Midbrain (tissue), 1 donor: ENCODE results near the gene CHRM4.

ENCODE experiments used
- DNase-seq: peaks from one replicate; lab custom pipeline; 2025; lab: John Stamatoyannopoulos, UW

CHRM4 gene

DNA sequence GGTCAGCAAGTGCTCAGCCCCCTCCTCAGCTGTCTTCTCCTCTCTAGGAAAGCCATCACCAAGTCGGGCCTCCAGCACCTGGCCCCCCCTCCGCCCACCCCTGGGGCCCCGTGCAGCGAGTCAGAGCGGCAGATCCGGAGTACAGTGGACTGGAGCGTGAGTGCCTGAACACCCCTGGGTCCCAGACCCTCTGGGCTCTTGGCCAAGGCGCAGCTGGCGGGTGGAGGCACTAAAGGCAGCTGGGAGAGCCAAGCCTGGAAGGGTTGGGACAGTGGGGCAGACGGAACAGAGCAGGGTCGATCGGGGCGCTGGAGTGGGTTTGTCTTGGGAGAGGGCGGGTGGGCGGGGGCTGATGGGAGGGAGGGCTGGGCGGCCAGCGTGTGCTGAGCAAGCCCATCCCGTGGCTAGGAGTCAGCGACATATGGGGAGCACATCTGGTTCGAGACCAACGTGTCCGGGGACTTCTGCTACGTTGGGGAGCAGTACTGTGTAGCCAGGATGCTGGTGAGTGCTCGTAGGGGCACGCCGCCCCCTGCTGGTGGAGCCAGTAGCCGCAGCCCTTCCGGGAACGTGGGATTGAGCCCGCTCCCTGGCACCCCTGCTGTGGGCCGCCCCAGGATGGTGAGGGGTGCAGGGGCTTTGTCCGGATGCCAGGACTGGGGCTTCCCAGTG is 24.2 kb downstream of the CHRM4 start:
- DNase-seq, result peak; percentile 53

DNA sequence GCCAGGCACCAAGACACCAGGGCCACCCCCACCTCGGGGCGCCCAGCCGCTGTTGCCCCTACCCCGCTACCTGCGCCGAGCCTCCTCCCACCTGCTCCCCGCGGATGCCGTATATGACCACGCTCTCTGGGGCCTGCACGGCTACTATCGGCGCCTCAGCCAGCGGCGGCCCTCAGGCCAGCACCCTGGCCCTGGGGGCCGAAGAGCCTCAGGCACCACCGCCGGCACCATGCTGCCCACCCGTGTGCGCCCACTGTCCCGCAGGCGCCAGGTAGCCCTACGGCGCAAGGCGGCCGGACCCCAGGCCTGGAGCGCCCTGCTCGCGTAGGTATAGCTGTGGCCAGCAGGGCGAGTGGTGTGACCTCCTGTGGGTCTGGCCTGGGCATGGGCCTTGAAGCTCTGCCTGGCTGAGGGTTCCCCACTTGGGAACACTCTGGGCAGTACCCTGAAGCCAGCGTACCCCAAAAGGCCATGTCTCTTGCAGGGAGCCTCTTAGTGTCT is 24.9 kb downstream of the CHRM4 start:
- DNase-seq, result no peak

DNA sequence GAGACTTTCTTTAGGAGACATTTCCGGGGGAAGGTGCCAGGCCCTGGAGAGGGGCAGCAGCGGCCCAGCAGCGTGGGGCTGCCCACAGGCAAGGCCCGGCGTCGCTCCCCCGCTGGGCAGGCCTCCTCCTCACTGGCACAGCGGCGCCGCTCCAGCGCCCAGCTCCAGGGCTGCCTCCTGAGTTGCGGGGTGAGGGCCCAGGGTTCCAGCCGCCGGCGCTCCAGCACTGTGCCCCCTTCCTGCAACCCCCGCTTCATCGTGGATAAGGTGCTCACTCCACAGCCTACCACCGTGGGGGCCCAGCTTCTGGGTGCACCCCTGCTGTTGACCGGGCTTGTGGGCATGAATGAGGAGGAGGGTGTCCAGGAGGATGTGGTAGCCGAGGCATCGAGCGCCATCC is 25.3 kb downstream of the CHRM4 start:
- no peak for DNase-seq

DNA sequence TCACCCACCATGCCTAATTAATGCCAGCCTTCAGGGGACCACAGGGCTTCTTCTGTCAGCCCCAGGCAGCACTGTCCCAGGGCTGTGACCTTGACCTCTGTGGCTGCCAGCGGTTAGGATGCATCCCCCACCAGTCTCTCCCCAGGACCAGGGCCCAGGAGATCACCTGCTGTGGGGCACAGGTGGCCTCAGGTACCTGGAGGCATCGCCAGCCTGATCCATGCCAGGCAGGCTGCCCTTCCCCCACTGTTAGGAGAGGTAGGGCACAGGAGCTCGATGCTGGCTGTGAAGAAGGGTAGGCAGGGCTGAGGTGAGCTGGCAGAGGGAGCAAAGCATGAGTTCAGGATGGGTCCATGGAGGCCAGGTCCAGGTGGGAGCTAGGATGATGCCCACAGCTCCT is 26.8 kb downstream of the CHRM4 start:
- DNase-seq, result no peak

DNA sequence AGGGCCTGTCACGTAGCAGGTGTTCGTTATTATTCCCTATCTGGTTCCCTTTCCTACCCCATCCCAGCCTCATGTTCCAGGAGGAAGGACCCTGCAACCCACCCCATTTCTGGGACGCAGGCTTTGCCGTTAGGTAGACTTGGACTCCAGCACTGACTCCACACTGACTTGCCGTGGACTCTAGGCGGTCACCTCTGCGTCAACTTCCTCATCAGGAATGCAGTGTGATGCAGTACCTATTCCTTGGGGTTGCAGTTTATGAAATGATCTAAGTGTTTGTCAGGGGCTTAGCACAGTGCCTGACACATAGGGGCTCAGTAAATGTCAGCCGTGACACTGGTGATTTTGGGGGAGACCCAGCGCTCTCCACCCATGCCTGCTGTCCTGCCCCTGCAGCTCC is 27.5 kb downstream of the CHRM4 start:
- DNase-seq, result no peak

DNA sequence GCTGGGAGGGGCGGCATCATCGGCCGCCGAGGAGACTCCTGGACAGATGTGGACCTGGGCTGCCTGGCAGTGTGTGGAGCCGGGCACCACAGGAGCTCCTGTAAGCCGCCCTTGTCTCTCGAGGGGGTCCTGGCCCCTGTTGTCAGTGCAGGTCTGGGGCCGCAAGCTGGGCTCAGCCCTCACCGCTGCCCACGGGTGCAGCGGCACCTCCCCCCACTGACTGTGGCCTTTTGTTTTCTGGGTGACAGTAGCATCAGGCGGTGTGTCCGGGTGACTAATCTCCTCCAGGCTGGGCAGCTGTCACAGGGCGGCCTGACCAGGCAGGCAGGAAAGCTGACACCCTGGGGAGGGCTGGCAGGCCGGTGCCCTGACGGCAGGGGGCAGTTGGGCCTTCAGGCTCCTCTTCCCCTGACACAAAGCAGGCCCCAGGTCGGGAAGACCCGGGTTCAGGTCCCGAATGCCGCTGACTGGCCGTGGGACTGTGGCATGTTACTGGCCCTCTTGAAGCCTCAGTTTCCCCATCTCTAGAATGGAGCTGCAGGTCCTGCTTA is 28.0 kb downstream of the CHRM4 start:
- peak; percentile 78 for DNase-seq

DNA sequence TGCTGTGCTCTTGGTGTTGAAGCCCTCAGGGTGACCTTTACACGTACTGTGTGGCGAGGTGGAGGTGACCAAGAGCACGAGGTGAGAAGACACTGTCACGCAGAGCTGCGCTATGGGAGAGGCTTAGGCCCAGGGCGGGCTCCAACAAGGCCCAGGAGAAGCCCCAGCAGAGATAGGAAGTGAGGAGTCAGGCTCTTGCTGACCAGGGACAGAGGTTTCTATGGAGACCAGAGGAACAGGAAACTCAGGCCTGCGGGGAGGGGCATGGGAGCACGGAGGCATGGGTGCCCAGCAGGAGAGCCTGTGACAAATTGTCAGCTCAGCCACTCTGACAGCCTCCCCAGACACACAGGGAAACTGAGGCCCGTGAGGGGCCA is 28.6 kb downstream of the CHRM4 start:
- peak; percentile 52 for DNase-seq

DNA sequence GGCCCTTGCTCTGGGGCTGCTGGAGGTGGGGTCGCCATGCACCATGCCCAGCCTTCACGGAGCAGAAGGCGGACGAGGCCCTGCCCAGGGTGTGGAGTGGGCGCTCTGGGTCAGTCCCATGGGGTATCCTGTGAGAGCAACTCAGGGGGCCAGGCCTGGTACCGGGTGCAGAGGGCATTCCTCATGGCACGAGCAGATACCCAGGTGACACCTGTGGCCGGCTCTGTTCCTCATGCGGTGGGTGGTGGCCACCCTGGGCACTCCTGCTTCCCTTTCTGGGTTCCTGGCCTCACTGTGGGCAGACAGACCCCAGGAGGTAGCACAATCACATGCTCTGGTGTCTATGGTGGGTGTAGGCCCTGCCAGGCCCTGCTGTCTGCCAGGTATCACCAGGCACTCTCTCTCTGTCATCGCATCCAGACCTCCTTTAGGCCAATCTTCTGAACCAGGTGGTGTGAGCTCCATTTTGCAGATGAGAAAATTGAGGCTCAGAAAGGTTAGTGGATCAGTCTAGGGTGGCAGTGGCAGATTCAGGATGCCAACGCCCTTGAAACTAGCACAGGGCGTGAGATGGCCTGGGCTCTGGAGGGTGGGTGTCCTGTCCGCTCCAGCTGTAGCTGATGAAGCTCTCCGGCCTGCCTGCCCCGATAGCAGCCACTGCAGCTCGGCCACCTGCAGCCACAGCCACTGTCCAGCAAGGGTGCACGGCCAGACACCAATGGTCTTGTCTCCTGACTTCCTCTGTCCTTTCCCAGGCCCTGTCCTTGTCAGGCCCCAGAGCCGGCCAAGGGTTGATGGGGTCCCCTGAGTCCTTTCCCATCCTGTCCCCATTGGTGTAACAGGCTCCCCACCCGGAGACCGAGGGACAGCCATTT is 29.2 kb downstream of the CHRM4 start:
- DNase-seq, result no peak

DNA sequence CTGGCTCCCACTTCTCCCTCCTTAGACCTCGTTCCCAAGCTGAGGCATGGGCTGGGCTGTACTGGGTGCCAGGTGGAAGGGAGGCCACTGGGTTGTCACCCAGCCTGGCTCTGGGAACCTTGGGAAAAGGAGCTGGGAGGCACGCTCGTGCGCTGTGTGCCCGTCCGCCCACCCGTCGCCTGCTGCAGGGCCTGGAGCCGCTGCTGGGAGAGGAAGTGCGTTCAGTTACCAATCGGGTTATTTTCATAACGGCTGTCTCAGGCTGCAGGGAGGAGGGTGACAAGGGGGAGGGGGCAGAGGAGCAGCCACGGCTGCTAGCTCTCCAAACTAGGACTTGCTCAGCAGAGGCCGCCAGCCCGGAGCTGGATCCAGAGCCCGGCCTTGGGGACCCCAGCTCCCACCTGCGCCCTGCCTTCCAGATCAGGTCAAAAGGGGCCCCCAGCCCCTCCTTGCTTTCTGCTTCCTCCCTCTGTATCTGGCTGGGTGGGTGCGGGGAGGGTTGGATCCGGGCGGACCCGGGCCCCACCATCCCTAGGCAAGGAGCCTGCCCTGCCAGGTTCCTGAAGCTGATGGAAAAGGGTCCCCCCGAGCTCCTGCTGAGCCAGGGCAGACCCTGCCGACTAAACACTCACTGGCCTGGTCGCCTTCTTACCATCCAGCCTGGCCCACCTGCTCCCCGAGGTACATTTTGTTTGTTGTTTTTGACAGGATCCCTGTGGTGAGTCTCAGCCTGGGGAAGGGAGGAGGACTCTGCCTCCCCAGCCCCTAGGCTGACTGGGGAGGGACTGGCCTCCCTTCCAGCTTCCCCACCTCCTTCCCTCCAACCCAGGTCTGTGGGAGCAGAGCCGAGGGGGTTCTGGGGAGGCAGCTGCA is 30.1 kb downstream of the CHRM4 start:
- DNase-seq, result peak; percentile 15

DNA sequence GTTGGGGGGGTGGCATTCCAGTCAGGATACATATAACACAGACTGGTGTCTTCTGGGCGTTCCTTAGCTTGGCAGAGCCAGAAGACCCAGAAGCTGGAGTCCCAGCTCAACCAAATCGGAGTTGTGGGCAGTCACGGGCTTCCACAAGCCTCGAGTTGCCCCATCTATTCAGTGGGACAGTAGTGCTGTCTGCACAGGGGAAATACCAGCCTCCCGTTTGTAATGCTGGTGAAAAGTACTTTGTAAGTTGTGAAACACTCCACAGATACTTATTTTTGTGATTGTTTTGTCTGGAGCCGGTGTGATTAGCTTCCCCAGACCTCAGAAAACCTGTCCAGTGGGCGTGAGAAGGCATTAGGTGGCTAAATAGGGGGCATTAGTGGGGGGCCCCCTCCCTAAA is 30.7 kb downstream of the CHRM4 start:
- no peak for DNase-seq

DNA sequence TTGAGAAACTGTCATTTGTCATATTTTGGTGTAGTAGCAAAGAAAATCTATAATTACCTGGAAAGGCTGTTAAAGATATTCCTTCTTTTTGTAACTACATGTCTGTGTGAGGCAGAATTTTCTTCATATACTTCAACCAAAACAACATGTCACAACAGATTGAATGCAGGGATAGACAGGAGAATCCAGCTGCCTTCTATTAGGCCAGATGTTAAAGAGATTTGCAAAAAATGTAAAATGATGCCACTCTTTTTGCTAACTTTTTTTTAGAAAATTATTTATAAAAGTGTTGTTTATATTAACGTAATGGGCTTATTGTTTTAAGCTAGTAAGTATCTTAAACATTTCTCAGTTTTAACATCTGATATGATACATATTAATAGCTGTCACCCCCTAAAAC is 31.6 kb downstream of the CHRM4 start:
- no peak for DNase-seq

DNA sequence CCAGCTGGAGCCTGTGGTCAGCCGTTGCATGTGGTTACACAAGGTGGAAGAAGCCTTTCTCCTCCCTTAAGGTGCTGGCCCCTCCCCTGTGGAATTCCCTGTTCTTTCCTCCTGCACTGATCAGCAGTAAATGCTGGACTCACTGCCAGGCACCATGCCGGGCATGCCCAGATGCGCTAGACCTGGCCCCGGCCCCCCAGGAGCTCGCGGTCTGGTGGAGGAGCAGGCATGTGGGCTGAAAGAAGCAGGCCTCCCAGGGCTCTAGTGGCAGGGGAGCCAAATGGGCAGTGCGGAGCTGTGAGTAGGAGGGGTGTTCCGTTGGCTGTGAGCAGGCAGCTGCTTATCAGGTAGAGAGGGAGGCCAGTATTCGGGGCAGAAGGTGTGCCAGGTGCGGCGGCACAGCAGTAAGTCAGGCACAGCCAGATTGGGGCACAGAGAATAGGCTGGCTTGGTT is 34.1 kb downstream of the CHRM4 start:
- DNase-seq, result no peak

DNA sequence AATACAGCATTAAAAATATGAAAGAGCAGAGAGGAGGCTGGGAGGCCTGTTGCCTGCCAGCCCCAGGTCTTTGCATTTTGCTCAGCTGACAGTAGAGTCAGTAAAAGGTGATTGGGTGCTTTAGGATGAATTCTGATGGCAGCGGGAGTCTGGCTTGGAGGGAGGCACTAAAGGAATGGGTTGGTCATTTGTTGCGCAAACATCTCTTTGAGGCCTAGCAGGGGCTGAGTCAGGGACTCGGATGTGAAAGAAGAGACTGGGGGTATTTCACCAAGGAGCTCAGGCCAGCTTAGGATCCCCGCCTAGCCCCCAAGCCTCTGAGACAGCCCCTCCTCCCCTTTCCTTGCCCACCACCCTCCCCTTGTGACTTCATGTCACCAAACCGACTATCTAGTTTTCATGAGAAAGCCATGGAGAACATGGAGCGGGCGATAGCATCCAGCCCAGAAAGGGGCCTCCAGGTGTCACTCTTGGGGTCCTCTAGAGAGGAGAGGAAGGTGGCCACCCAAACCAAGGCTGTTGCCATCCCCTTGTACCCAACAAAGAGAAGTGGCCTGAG is 34.6 kb downstream of the CHRM4 start:
- no peak for DNase-seq

DNA sequence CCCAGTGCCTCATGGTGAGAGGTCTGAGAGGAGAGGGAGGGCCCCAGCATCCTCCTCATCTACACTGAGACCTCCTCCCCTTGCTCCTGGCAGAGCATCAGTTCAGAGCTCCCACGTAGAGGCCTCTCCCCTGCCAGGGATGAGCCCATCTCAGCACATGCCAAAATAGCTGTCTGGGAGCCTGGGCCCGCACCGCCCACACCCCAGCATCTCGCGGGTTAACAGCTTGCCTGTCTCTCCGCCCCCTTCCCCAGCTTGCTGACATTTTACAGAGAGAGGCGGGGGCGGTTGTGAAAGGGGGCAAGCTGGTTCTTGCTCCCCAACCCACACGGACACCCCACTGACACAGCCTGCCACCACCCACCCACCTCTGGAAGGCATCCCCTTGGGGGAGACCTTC is 37.9 kb downstream of the CHRM4 start:
- no peak for DNase-seq

DNA sequence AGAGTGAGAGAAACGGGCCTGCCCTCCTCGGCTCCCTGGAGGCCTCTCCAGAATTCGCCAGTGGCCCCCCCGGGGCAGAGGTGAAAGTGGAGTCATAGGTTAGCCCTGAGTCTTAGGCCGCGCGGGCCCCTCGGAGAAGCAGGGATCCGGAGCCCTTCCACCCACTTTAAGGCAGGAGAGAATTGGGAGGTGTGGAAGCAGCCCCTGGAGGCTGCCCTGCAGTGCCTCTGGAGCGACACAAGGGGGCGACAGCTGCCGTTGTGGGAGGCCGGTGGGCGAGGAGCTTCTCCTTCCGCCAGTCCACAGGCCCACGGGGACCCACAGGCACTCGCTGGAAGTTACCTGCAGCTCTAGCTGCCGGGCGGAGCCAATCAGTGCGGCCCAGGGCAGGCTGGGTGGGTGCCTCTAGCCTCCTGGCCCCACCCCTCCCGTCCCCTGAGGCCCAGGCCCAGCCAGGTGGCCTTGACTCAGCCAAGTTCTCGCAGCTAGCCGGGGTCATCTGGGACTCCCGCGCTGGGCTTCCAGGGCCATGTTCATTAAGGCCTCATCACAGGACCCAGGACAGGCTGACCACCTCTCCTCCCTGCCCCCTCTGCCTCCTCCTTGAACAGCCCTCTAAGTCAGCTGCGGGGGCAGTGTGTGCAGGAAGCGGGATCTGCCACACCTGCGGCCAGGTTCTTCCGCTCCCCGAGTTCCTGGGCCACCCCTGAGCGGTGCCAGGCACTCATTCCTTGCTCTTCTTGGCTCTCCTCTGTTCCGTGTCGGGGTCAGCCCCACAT is 39.3 kb downstream of the CHRM4 start:
- DNase-seq, result peak; percentile 36

DNA sequence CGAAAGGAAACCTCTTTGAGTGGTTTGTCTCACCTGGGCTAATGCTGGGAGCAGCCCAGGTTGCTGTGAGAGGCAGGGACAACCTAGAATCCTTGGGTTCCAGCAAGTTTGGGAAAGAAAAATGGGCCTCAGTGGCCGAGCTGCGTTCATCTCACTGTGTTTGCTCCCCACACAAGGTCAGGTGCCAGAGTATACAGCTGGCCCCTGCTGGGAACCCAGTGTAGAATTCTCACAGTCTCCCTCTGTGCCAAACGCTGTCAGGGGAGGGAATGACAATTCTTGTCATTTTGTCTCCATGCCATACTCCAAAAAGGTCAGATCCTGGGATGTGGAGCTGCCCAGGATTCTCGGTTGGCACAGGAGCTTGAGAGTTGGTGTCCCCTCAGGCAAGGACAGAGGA is 40.0 kb downstream of the CHRM4 start:
- DNase-seq, result no peak

DNA sequence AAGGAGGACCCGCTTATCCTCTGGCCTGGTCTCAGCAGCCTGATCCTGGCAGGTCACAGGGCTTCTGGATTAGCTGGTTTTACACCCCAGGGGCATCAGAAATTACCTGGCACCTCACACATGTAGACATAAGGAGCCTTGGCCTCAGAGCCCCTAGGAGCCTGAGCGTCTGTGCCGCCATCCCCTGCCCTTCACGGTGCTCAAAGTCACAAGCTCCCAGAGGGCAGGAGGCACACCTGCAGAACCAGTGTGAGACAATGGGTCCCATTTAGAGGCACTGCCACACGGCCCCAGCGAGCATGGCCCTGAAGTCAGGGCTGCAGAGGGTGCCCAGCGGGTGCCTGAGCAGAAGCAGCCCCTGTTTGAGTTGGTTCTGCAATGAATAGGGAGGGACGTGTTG is 40.4 kb downstream of the CHRM4 start:
- no peak for DNase-seq

DNA sequence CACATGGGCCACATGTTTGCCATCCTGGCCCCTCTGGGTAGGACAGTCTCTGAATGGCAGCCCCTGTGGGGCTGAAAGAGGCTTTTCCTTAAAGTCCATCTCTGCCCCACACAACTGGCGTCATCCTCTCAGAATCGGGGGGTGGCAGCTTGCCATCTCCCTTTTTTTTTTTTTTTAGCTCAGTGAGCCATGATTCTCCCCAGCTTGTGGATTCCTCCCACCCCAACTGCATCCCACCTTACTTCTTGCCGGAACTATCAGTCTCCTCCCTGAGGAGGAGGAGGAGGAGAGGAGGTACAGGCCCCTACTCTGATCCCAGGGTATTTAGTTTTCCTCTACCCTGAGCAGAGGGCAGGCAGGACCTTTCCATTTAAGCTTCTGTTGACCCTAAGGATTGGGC is 40.9 kb downstream of the CHRM4 start:
- DNase-seq, result no peak

DNA sequence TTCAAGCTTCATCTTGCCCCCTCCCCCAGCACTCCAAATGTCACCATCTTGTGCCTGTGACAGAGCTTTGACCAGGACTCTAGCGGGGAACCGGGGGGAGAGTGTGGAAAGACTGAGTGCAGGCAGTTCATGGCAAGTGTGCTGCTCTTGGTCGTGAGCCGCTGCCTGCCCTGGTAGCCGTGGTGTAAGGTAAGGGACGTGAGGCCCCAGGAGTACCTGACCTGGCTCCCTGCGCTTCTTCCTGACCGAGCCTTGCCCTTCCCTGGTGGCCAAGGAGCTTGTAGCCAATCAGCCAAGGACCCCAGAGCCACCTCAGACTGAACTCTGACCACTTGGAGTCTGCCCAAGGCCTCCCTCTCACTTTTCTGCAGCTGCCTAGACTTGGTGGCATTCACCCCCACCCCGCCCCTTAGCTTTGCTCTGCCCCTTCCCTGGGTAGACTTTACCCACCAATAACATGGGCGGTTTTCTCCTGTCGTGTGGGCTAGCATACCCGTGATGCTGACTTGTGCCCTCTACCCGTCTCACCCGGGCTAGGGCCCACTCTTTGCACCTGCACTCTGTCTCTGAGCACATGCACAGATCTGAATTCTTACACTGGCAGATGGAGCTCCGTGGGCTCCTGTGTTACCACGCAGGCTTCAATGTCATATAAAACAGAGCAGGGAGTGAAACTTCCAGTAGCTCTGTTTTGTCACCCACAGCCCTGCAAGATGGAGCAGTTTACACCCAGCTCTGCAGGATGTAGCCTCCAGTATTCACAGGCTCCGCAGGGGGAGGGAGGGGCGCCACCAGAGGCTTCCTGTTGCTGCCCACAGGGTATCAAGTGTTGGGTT is 42.8 kb downstream of the CHRM4 start:
- no peak for DNase-seq
